HG03575 (cell line): ENCODE measurements around the gene FREY1.

Experiments
- ATAC-seq: cut with Tn5 transposase; IDR thresholded peaks from one replicate; pipeline ENCODE4 v1.9.1; 2021; ENCODE audit not compliant: unreplicated experiment, insufficient number of reproducible peaks, low FRiP score; ENCODE audit errors: extremely low read depth

FREY1 gene

DNA sequence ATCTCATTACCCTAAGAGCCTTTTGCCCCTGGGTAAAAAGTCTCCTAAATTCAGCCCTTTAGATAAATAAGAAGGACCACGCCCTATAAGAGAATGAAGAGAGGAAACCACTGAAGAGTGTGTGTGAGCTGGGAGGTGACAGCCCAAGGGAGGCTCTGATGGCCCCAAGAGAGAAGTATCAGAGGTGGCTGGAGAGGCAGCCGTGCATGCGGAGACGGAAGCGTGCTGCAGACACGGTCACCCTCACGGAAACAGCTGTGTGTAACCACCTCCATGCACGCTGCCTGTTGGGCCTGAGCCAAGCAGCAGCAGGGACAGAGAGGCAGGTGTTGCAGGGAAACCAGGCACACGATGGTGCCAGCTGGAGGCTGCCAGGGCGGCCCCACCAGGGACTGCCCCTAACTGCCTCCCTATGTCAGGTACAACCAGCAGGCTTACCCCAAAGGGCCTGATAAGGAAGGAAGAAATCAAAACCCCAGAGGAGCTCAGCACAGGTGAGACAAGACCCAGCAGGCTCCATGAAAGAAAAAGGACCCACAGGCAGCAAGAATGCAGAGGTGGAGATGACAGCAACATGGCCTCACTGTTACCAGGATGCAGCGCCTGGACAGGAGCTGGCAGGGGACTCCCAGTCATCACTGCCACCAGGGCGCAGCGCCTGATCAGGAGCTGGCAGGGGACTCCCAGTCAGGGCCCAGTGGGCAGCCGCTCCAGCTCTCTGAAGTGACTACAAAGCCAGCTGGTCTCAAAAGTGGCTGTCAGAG, 23.1 kb upstream of the FREY1 start:
- ATAC-seq: peak; percentile 81

DNA sequence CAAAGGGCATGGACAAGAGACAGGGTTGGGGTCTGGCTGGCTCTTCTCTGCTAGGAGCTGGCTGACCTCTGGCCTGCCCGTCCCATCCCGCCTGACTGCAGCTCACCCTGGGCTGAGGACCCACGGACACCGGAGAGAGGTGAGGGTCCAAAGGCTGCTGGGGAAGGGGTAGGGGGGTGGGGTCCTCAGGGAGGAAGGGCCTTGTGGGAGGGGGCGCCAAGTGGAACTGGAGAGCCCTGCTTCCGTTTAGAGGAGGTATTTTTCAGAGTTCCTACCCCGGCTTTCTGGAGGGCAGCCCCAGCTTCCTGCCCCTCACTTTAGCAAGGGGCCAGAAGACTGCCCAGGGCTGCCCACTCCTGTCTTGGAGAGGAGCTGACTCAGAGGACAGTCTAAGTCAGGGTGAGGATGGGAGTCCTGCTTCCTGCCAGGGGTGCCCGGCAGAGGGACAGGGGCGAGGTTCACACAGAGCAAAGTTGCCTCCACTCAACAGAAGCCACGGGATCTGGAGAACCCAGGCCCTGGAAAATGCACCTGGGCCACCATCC, 22.5 kb upstream of the FREY1 start:
- ATAC-seq: no peak

DNA sequence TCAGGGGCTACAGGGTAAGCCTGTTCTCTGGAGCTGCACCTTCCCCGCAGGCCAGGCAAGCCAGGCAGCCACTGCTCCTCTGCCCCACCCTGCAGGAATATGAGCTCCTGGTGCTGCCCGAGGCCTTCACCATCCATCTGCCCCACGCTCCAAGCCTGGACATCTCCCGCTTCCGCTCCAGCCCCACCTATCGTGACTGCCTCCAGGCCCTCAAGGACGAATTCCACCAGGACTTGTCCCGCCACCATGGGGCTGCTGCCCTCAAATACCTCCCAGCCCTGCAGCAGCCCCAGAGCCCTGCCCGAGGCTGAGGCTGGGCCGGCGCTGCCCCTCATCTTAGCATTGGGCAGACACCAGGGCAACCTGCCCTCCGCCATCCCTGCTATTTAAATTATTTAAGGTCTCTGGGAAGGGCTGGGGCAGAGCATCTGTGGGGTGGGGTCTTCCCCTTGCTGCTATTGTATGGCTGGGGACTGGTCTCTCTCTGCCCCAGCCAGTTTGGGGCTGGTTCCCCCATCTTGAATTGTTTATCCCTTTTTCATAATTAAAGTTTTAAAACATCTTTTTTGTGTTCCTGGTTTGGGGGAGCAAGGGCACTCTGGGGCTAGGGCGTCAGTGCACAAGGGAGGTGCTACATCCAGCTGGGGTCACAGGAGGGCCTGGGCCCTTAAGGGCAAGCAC, 21.6 kb upstream of the FREY1 start:
- ATAC-seq: no peak

DNA sequence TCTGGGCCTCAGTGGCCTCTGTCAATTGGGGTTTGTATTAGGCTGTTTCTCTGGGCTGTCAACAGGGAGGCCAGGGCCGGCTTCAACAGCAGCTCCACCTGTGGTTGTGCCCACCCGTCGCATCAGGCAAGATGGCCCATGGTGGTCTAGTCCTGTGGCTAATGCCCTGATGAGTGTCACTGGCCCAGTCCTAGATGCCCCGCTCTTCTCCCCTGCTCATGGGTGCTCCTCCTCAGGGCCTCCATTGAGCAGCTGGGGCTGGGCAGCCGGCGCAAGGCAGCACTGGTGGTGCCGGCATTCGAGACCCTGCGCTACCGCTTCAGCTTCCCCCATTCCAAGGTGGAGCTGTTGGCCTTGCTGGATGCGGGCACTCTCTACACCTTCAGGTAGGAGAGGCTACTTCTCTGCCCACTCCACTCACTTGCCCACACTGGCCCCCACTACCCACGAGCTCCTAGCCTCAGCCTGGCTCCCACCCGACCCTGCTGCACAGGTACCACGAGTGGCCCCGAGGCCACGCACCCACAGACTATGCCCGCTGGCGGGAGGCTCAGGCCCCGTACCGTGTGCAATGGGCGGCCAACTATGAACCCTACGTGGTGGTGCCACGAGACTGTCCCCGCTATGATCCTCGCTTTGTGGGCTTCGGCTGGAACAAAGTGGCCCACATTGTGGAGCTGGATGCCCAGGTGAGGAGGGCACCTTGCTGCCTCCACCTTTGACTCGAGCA, 20.8 kb upstream of the FREY1 start:
- no peak for ATAC-seq

DNA sequence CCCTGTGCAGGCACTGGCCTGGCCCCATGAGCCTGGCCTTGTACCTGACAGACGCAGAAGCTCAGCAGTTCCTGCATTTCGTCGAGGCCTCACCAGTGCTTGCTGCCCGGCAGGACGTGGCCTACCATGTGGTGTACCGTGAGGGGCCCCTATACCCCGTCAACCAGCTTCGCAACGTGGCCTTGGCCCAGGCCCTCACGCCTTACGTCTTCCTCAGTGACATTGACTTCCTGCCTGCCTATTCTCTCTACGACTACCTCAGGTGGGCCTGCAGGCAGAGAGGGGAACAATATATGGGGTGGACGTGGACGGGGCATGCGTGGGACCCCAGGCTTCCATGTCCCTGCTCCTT, 20.2 kb upstream of the FREY1 start:
- no peak for ATAC-seq

DNA sequence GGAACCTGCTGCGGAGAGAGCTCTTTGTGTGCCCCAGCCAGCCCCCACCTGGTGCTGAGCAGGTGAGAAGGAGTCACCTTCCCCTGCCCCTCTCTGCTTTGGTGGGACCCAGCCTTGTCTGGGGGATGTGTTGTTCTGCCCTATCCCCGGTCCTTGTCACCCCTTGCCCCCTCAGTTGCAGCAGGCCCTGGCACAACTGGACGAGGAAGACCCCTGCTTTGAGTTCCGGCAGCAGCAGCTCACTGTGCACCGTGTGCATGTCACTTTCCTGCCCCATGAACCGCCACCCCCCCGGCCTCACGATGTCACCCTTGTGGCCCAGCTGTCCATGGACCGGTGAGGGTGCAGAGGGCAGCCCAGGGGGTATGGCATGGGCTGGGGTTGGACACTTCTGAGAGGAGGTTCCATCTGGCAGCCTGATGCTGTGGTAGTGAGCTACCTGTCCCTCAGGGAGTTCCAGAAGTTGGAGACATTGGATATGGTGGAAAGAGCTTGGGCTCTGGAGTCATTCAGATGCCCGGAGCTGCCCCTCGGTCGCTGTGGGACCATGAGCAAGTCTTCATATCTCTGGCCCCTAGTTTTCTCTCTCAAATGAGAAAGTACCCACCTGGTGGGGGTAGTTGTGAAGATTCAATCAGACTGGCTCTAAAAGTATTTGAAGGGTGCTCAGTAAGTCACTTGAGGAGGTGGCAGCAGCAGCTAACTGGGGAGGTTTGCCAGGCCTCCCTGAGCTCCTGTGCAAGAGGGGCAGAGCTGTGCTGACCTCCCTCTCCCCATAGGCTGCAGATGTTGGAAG, 19.7 kb upstream of the FREY1 start:
- no peak for ATAC-seq

DNA sequence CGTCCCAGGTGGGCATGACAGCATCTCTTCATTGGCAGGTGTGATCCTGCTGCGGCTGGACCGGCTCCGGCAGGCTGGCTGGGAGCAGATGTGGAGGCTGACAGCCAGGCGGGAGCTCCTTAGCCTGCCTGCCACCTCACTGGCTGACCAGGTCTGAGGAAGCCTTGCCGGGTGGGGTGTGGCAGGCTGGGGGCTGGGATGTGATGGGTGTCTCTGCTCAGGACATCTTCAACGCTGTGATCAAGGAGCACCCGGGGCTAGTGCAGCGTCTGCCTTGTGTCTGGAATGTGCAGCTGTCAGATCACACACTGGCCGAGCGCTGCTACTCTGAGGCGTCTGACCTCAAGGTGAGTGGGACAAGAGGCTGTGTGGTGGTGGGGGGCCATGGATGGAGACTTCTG, 18.9 kb upstream of the FREY1 start:
- ATAC-seq: no peak

DNA sequence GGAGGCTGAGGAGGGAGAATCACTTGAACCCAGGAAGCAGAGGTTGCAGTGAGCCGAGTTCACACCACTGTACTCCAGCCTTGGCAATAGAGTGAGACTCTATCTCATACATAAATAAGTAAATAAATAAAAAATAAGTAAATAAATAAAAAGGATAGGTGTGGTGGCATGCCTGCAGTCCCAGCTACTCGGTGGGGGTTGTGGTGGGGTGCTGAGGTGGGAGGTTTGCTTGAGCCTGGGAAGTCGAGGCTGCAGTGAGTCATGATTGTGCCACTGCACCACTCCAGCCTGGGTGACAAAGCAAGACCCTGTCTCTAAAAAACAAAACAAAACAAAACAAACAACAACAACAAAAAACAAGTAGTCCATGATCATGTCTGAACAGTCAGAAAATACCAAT, 18.5 kb upstream of the FREY1 start:
- ATAC-seq: no peak

DNA sequence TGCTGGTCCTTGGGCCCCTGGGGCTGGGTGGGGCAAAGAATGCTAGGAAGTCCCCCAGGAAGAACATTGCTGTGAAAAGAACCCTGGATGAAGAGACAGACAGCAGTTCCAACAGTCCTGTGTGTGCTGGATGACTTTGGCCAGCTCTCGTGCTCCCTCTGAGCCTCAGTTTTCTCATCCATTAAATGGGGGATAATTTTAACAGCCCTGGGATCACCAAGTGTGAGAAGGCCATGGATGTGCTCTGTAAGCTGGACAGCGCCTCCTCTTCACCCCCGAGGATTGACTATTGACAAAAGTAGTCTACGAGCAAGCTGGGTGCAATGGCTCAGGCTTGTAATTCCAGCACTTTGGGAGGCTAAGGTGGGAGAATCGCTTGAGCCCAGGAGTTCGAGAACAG, 17.9 kb upstream of the FREY1 start:
- ATAC-seq: no peak

DNA sequence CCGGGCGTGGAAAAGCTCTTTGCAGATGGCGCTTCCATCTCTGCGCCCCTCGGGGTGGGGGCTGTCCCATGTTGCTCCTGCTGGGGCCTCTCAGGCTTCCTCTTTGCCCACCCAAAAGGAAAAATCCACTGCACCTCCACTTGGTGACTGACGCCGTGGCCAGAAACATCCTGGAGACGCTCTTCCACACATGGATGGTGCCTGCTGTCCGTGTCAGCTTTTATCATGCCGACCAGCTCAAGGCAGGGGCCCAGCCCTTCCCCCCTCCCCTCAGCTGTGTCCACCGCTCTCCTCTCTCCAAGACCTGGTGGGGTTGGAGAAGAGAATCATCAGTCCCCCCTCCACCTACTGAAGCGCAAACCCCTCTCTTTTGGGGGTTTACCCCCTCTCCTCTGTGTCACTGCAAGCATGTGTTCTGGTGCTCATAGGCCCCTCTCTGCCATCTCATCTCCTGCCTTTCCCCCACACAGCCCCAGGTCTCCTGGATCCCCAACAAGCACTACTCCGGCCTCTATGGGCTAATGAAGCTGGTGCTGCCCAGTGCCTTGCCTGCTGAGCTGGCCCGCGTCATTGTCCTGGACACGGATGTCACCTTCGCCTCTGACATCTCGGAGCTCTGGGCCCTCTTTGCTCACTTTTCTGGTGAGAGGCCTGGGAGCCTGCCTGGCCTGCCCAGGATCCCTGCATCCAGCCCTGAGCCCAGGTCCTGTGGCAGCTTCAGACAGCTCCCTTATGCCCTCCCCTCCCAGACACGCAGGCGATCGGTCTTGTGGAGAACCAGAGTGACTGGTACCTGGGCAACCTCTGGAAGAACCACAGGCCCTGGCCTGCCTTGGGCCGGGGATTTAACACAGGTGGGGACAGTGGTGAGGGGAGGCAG, 17.2 kb upstream of the FREY1 start:
- ATAC-seq: no peak

DNA sequence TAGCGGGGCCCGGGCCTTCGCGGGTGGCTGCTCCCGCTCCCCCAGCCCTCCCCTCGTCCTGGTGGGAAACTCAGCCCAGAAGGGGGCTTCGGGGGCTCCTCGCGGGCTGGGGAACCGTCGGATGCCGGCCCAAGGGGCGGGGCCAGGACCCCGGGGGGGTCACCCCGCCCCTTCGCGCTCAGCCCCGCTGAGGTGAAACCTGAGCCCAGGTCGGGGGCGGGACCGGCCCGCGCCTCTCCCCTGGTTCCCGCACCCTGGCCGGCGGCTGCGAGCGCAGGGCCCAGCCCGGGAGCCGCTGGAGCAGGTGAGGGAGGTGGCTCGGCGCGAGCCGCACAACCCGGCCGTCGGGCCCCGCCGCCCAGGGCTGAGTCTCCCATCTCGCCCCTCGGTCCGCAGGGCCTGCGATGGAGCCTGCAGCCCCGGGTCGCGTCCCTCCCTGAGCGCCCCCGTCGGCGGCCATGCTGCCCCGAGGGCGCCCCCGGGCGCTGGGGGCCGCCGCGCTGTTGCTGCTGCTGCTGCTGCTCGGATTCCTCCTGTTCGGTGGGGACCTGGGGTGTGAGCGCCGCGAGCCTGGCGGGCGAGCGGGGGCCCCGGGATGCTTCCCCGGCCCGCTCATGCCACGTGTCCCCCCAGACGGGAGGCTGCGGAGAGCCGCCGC, 15.5 kb upstream of the FREY1 start, which contains the start of gene LARGE2:
LARGE2 (plus strand) TSS at position 232 of the 658 bp plus-strand sequence; CDS start at position 459, 227 bp downstream.
- ATAC-seq: no peak

DNA sequence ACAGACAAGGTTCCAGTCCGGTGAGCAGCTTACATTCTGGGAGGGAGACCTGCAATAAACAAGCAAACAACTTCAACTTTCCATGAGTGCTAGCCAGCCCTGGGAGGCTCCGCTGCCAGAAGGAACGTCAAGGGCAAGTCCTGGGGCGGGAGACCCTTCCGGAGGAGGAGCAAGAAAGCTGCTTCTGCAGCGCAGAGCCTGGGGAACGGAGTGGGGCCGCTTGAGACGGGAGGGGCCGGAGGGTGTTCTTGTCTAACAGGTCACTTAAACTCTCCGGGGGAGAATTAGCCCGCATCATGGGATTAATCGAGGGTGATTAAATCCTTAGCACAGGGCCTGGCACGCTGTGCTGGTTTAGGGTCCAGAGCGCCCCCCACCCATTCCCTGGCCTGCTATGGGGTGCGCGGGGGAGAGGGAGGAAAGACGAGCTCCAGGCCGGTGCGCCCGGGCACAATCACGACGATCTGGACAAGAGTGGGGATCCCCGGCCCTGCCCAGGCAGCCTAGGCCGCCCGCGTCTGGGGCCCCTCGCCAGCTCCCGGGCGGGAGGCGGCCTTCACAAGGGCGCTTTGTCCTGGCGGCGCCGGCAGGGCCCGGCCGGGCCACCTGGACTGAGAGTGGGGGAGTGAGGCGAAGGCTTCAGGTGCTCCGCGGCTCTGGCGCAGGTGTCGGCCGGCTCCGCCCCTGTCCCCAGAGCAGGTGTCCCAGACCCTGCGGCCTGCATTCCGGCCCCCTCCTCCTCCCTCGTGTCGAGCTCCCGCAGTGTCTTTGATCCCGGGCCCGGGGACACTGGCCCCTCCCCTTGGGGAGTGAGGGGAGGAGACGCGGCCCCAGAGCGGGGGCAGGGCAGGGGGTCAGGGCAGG, 14.7 kb upstream of the FREY1 start:
- no peak for ATAC-seq

DNA sequence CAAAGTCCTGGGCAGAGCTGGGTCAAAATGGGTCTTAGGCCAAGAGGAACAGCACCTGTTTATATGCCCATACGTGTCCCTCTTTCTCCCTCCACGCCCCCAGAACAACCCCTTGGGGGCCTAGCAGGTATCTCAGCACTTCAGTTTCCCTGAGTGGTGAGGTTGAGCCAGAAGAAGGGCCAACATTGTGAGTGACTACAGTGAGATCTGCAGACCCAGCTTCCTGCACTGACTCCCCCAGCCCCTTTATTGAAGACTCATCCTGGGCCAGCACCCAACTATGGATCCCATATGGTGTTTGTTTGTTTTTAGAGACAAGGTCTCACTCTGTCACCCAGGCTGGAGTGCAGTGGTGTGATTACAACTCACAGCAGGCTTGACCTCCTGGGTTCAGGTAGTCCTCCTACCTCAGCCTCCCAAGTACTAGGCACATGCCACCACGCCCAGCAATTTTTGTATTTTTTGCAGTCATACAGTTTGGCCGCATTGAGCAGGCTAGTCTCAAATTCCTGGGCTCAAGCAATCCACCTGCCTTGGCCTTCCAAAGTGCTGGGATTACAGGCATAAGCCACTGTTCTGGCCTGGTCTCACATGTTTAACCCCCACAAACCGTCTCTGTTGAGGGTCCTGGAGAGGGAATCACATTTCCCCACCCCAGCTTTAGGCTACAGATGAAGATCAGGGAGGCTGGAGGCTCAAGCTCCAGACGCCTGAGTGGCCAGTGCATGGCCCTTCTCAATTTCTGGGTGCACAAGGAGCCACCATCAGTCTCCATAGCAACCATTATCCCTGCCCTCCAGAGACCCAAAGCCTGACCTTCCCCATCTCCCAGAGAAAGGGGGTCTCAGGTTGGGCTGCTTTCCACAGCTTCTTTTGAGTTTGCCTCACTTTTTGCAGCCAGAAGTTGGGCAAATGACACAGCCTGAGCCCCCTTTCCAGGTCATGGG, 13.7 kb upstream of the FREY1 start:
- ATAC-seq: no peak

DNA sequence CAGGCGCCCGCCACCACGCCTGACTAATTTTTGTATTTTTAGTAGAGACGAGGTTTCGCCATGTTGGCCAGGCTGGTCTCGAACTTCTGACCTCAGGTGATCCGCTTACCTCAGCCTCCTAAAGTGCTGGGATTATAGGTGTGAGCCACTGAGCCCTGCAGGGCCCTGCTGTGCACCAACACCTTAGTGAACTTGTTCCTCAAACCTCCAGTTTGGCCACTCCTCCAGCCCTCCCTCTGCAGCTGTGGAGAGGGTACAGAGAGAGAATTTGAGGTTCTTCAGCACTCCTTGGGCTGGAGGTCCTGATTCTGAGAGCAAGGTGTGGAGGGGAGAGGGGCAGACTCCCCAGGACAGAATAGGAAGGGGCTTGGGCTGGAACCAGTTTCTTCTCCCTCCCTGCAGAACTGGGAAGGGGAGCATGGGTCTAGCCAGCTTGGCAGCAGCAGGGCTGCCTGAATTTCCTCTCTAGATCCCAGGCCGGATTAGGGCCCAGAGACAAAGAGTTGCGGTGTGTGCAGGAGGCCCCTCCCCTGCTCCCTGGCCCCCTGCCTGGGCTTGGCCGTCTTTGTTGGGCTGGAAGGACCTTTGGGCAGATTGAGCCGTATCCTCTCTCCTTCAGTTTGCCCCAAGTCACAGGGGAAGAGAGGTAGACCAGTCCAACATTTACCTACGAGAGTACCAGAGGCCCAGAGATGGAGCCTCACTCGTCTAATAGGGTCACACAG, 12.9 kb upstream of the FREY1 start:
- no peak for ATAC-seq

DNA sequence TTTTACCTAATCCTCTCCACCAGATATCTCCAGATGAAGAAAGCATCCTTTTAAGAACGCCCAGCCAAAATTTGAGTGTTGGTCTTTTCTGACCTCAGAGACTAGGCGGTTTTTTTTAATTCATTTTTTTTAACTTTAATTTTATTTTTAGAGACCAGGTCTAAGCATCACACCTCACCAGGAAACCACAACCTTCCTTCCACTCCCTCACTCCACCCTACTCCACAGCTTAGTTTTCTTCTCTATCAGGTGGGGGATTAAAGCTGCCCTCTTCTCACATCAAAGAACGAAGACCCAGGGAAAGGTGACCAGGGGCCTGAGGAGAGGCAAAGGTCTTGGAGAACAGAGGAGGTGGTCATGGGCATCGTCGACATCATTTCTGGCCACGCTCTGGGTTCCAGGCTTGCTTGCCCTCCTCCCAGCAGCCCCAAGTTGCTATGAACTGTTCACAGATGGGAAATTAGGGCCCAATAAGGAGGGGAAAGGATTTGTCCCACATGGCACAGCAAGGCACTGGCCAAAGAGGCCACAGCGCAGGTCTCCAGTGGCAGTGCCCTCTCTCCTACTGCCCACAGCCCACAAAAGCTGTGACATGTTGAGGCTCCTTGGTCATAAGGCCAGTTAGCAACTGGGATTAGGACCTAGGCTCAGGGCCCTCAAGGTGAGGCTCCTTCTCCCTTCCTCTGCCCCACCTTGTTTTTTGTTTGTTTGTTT, 12.0 kb upstream of the FREY1 start:
- ATAC-seq: no peak
